T-helper 1 cell treated with Interleukin-12 subunit alpha and Interleukin-12 subunit beta and Interleukin-4 antibody, amounts not matched to agents 30 μg/mL and 1 μg/mL, for 36 hours (primary cell): ENCODE results near the gene PPP1R15B.

Experiments used
- H3K27ac Mint-ChIP-seq: one replicate; pipeline ENCODE4 v1.8.0; 2021; ENCODE audit warnings: mild to moderate bottlenecking, mixed read lengths
- H3K27me3 Mint-ChIP-seq: one replicate; pipeline ENCODE4 v1.8.0; 2021; ENCODE audit warnings: low read depth, mixed read lengths
- H3K36me3 Mint-ChIP-seq: one replicate; pipeline ENCODE4 v1.8.0; 2021; ENCODE audit warnings: low read depth, mixed read lengths
- H3K4me1 Mint-ChIP-seq: one replicate; pipeline ENCODE4 v1.8.0; 2021; ENCODE audit warnings: low read depth, mixed read lengths
- H3K4me3 Mint-ChIP-seq: one replicate; pipeline ENCODE4 v1.8.0; 2021; ENCODE audit warnings: mild to moderate bottlenecking, moderate library complexity, mixed read lengths
- H3K9me3 Mint-ChIP-seq: one replicate; pipeline ENCODE4 v1.8.0; 2021; ENCODE audit warnings: mixed read lengths

Gene PPP1R15B

GRCh38 chr1:204448344-204448964 lies 36.8 kb upstream of the PPP1R15B start:
- peaks cover 36% of the 10 kb centered on the region for H3K36me3 Mint-ChIP-seq
- no peak overlapping the region for H3K4me3 Mint-ChIP-seq
- no peaks in the 10 kb centered on the region for H3K9me3 Mint-ChIP-seq
- peak overlapping the region; percentile 41 for H3K27ac Mint-ChIP-seq
- H3K4me1 Mint-ChIP-seq, result peaks cover 55% of the 10 kb centered on the region
- no peaks in the 10 kb centered on the region for H3K27me3 Mint-ChIP-seq

GRCh38 chr1:204447736-204448135 lies 36.1 kb upstream of the PPP1R15B start:
- Mint-ChIP-seq H3K4me1 (peaks cover 47% of the 10 kb centered on the region), H3K36me3 (peaks cover 32% of the 10 kb centered on the region), H3K27ac (no peak overlapping the region), H3K27me3 (no peaks in the 10 kb centered on the region), H3K4me3 (no peak overlapping the region), H3K9me3 (no peaks in the 10 kb centered on the region)

- peaks cover 45% of the 10 kb centered on the region for H3K4me1 Mint-ChIP-seq
- H3K4me3 Mint-ChIP-seq, result no peak overlapping the region
- no peaks in the 10 kb centered on the region for H3K9me3 Mint-ChIP-seq
- peaks cover 37% of the 10 kb centered on the region for H3K36me3 Mint-ChIP-seq
- no peaks in the 10 kb centered on the region for H3K27me3 Mint-ChIP-seq
- H3K27ac Mint-ChIP-seq, result no peak overlapping the region
Observed at GRCh38 chr1:204447190-204447589, 35.6 kb upstream of the PPP1R15B start.

GRCh38 chr1:204446413-204447111 lies 34.9 kb upstream of the PPP1R15B start:
- H3K36me3 Mint-ChIP-seq, result peaks cover 43% of the 10 kb centered on the region
- peak overlapping the region; percentile 65 for H3K27ac Mint-ChIP-seq
- H3K4me1 Mint-ChIP-seq, result peaks cover 41% of the 10 kb centered on the region
- no peaks in the 10 kb centered on the region for H3K27me3 Mint-ChIP-seq
- no peak overlapping the region for H3K4me3 Mint-ChIP-seq
- H3K9me3 Mint-ChIP-seq, result no peaks in the 10 kb centered on the region

- H3K9me3 Mint-ChIP-seq, result no peaks in the 10 kb centered on the region
- peaks cover 38% of the 10 kb centered on the region for H3K4me1 Mint-ChIP-seq
- H3K36me3 Mint-ChIP-seq, result peaks cover 44% of the 10 kb centered on the region
- H3K4me3 Mint-ChIP-seq, result no peak overlapping the region
- H3K27me3 Mint-ChIP-seq, result no peaks in the 10 kb centered on the region
- H3K27ac Mint-ChIP-seq, result no peak overlapping the region
Observed at GRCh38 chr1:204445860-204446412, 34.3 kb upstream of the PPP1R15B start.

- Mint-ChIP-seq H3K36me3 (peaks cover 48% of the 10 kb centered on the region), H3K9me3 (no peaks in the 10 kb centered on the region), H3K4me3 (no peak overlapping the region), H3K27ac (peak overlapping the region; percentile 64), H3K27me3 (no peaks in the 10 kb centered on the region), H3K4me1 (peaks cover 27% of the 10 kb centered on the region)
Observed at GRCh38 chr1:204443871-204444581, 32.4 kb upstream of the PPP1R15B start.

GRCh38 chr1:204443260-204443619 lies 31.6 kb upstream of the PPP1R15B start:
- H3K27me3 Mint-ChIP-seq, result no peaks in the 10 kb centered on the region
- no peaks in the 10 kb centered on the region for H3K9me3 Mint-ChIP-seq
- peaks cover 22% of the 10 kb centered on the region for H3K4me1 Mint-ChIP-seq
- peaks cover 53% of the 10 kb centered on the region for H3K36me3 Mint-ChIP-seq
- H3K27ac Mint-ChIP-seq, result no peak overlapping the region
- no peak overlapping the region for H3K4me3 Mint-ChIP-seq

GRCh38 chr1:204442376-204443259 lies 31.0 kb upstream of the PPP1R15B start:
- no peaks in the 10 kb centered on the region for H3K9me3 Mint-ChIP-seq
- H3K27ac Mint-ChIP-seq, result no peak overlapping the region
- no peak overlapping the region for H3K4me3 Mint-ChIP-seq

GRCh38 chr1:204441558-204441957 lies 29.9 kb upstream of the PPP1R15B start:
- Mint-ChIP-seq H3K4me1 (peaks cover 17% of the 10 kb centered on the region), H3K27me3 (no peaks in the 10 kb centered on the region), H3K9me3 (no peaks in the 10 kb centered on the region), H3K36me3 (peaks cover 57% of the 10 kb centered on the region), H3K27ac (no peak overlapping the region), H3K4me3 (no peak overlapping the region)

More at GRCh38 chr1:204442376-204443259, 31.0 kb upstream of the PPP1R15B start:
- no peaks in the 10 kb centered on the region for H3K27me3 Mint-ChIP-seq
- peaks cover 55% of the 10 kb centered on the region for H3K36me3 Mint-ChIP-seq
- H3K4me1 Mint-ChIP-seq, result peaks cover 20% of the 10 kb centered on the region

GRCh38 chr1:204439621-204440375 lies 28.2 kb upstream of the PPP1R15B start:
- H3K27me3 Mint-ChIP-seq, result no peaks in the 10 kb centered on the region
- peaks cover 11% of the 10 kb centered on the region for H3K4me1 Mint-ChIP-seq
- H3K27ac Mint-ChIP-seq, result no peak overlapping the region
- no peak overlapping the region for H3K4me3 Mint-ChIP-seq
- no peaks in the 10 kb centered on the region for H3K9me3 Mint-ChIP-seq
- peaks cover 51% of the 10 kb centered on the region for H3K36me3 Mint-ChIP-seq

- Mint-ChIP-seq H3K4me3 (no peak overlapping the region), H3K36me3 (peaks cover 50% of the 10 kb centered on the region), H3K27ac (no peak overlapping the region), H3K27me3 (no peaks in the 10 kb centered on the region), H3K9me3 (no peaks in the 10 kb centered on the region), H3K4me1 (no peaks in the 10 kb centered on the region)
Observed at GRCh38 chr1:204438628-204439027, 27.0 kb upstream of the PPP1R15B start.

GRCh38 chr1:204437796-204438570 lies 26.4 kb upstream of the PPP1R15B start:
- no peaks in the 10 kb centered on the region for H3K4me1 Mint-ChIP-seq
- H3K9me3 Mint-ChIP-seq, result no peaks in the 10 kb centered on the region
- H3K4me3 Mint-ChIP-seq, result no peak overlapping the region
- H3K27ac Mint-ChIP-seq, result no peak overlapping the region
- H3K36me3 Mint-ChIP-seq, result peaks cover 52% of the 10 kb centered on the region
- H3K27me3 Mint-ChIP-seq, result no peaks in the 10 kb centered on the region

- Mint-ChIP-seq H3K36me3 (peaks cover 52% of the 10 kb centered on the region), H3K27me3 (no peaks in the 10 kb centered on the region), H3K4me1 (no peaks in the 10 kb centered on the region), H3K4me3 (no peak overlapping the region), H3K27ac (no peak overlapping the region), H3K9me3 (no peaks in the 10 kb centered on the region)
Observed at GRCh38 chr1:204435872-204436271, 24.3 kb upstream of the PPP1R15B start.
